H1 (cell line): ENCODE measurements around the gene MRPL20.

Experiments used
- CEBPB ChIP-seq: IDR thresholded peaks from 2 replicates; pipeline ENCODE4 v1.6.1; 2012; ENCODE audit warnings: low read depth, low read length
- EZH2 ChIP-seq: fragments of 200-600 bp; sonication (generic); IDR thresholded peaks from 2 replicates; pipeline ENCODE4 v1.7.1; 2012; ENCODE audit warnings: low read depth, mild to moderate bottlenecking, moderate library complexity, low read length, inconsistent platforms; ENCODE audit not compliant: severe bottlenecking
- JUN ChIP-seq: IDR thresholded peaks from 2 replicates; pipeline ENCODE4 v1.6.1; 2011; ENCODE audit warnings: low read depth, mild to moderate bottlenecking, improper control_type of control experiment, low read length
- KDM5A ChIP-seq: fragments of 200-600 bp; IDR thresholded peaks from 2 replicates; pipeline ENCODE4 v1.7.1; 2012; ENCODE audit warnings: mild to moderate bottlenecking, low read length, inconsistent platforms, mixed read lengths
- MAFK ChIP-seq: IDR thresholded peaks from 2 replicates; pipeline ENCODE4 v1.6.1; 2012; ENCODE audit warnings: low read depth, mild to moderate bottlenecking, improper control_type of control experiment, low read length
- SP2 ChIP-seq: IDR thresholded peaks from 2 replicates; pipeline ENCODE4 v1.6.1; 2012; ENCODE audit warnings: mild to moderate bottlenecking, low read length, inconsistent platforms
- TBP ChIP-seq: IDR thresholded peaks from 2 replicates; pipeline ENCODE4 v1.6.1; 2011; ENCODE audit warnings: low read depth, low read length, improper control_type of control experiment
- TF ChIP-seq, protein P1 (sequence below), 3 experiments: IDR thresholded peaks; 1 replicate in 2 of 3; 2 replicates in 1 of 3; pipeline versions ENCODE4 v1.5.1 to v1.6.1; 2011; ENCODE audit warnings: low read length in 3 of 3, mild to moderate bottlenecking in 3 of 3, inconsistent platforms in 2 of 3, low read depth in 1 of 3, moderate library complexity in 1 of 3; ENCODE audit not compliant: insufficient read depth in 1 of 3; ENCODE audit errors: control extremely low read depth in 1 of 3

DNA sequence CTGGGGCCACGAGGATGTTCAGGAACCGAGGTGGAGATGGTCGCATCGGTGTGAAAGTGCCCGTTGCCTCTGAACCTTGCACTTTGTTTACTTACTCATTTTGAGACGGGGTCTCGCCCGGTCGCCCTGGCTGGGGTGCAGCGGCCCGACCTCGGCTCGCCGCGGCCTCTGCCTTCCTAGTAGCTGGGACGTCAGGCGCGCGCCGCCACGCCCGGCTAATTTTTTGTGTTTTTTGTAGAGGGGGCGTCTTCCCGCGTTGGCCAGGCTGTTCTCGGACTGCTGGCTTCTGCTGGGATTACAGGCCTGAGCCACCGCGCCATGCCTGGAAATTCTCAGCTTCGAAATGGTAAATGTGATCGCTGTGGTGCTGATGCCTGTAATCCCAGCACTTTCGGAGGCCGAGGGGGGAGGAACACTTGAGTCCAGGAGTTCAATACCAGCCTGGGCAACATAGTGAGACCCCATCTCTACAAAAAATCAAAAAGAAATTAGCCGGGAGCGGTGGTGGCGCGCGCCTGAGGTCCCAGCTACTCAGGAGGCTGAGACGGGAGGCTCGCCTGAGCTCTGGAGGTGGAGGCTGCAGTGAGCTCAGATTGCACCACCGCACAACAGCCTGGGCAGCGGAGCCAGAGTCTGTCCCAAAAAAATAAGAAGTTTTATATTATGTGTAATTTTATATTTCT lies 684 bp upstream of the MRPL20 start:
- TF ChIP-seq, protein P1, sequence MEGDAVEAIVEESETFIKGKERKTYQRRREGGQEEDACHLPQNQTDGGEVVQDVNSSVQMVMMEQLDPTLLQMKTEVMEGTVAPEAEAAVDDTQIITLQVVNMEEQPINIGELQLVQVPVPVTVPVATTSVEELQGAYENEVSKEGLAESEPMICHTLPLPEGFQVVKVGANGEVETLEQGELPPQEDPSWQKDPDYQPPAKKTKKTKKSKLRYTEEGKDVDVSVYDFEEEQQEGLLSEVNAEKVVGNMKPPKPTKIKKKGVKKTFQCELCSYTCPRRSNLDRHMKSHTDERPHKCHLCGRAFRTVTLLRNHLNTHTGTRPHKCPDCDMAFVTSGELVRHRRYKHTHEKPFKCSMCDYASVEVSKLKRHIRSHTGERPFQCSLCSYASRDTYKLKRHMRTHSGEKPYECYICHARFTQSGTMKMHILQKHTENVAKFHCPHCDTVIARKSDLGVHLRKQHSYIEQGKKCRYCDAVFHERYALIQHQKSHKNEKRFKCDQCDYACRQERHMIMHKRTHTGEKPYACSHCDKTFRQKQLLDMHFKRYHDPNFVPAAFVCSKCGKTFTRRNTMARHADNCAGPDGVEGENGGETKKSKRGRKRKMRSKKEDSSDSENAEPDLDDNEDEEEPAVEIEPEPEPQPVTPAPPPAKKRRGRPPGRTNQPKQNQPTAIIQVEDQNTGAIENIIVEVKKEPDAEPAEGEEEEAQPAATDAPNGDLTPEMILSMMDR (IDR thresholded peaks at IDR 0.05; ENCODE audit: control extremely low read depth in 1 of 3, insufficient read depth in 1 of 3, low read depth in 1 of 3, low read length in 3 of 3), result no peak
- TF ChIP-seq EZH2, result no peak
- no peak for TF ChIP-seq MAFK
- no peak for TF ChIP-seq TBP
- no peak for TF ChIP-seq JUN
- no peak for TF ChIP-seq SP2
- no peak for TF ChIP-seq KDM5A
- no peak for TF ChIP-seq CEBPB
